OCI-LY7 (cell line): Measurements from ENCODE around the gene TARDBP.

ENCODE experiments used
- CTCF ChIP-seq: fragments of 200-600 bp; sonication (generic); conservative IDR thresholded peaks from 2 replicates; pipeline ENCODE4 v1.5.1; 2014; ENCODE audit warnings: mild to moderate bottlenecking, antibody characterized with exemption, low read length, moderate library complexity, mixed read lengths
- EZH2phosphoT487 ChIP-seq: fragments of 200-600 bp; sonication (generic); IDR thresholded peaks from 2 replicates; pipeline ENCODE4 v1.6.1; 2018; ENCODE audit warnings: low read depth, borderline replicate concordance, mild to moderate bottlenecking, mixed run types, antibody characterized with exemption, low read length, moderate library complexity, mixed read lengths

- TF ChIP-seq CTCF (no peak), EZH2phosphoT487 (no peak)
These were observed 46.8 kb upstream of the TARDBP start for GRCh38 chr1:10965546-10966226.
